Hepatocyte (in vitro differentiated cells): ENCODE measurements around the gene TMEM40.

Experiments used
- CTCF ChIP-seq: fragments of 200-600 bp; sonication (generic); IDR thresholded peaks from 2 replicates; pipeline ENCODE4 v1.5.1; 2016; ENCODE audit warnings: antibody characterized with exemption, mild to moderate bottlenecking; ENCODE audit not compliant: poor library complexity
- EZH2 ChIP-seq: fragments of 200-600 bp; sonication (generic); IDR thresholded peaks from 2 replicates; pipeline ENCODE4 v1.6.1; 2016; ENCODE audit warnings: antibody characterized with exemption, mild to moderate bottlenecking, borderline replicate concordance
- EZH2phosphoT487 ChIP-seq: fragments of 200-600 bp; sonication (generic); IDR thresholded peaks from one replicate; pipeline ENCODE4 v1.6.1; 2018; ENCODE audit warnings: antibody characterized with exemption, mild to moderate bottlenecking, low read depth, moderate library complexity; ENCODE audit not compliant: unreplicated experiment, severe bottlenecking

GRCh38 chr3:12707449-12707848 is 51.6 kb downstream of the TMEM40 start:
- TF ChIP-seq CTCF (no peak), EZH2 (no peak), EZH2phosphoT487 (no peak)
